GM12878 (cell line): ENCODE results near the gene MMP14.

Source experiments
- EP300 ChIP-seq, 2 experiments: fragments of 150-350 bp in 1 of 2; IDR thresholded peaks; 2 replicates each; pipeline ENCODE4 v1.6.1; 2011 to 2012; ENCODE audit warnings: low read depth in 2 of 2, low read length in 2 of 2, borderline replicate concordance in 1 of 2, improper control_type of control experiment in 1 of 2, inconsistent platforms in 1 of 2; ENCODE audit not compliant: control insufficient read depth in 1 of 2
- IRF4 ChIP-seq: IDR thresholded peaks from 2 replicates; pipeline ENCODE4 v1.6.1; 2011; ENCODE audit warnings: low read depth, low read length

- TF ChIP-seq EP300 (IDR thresholded peaks at IDR 0.05; ENCODE audit: borderline replicate concordance in 1 of 2, control insufficient read depth in 1 of 2, low read depth in 2 of 2, low read length in 2 of 2) (no peak), IRF4 (no peak)
These were observed 47.0 kb downstream of the MMP14 start, which contains the start of gene REM2 for GRCh38 chr14:22883173-22883976.
